Measurements from ENCODE around the gene TMEM164. TPM values are rescaled to one million over a fixed set of nuclear protein-coding genes. Genes with fewer than 3 reads are reported as not detected.

TMEM164 gene
- total and polyA plus RNA-seq, 10 of the 15 experiments (the other 5 are each of a cell fraction or from before 2014, with no cell fraction given), result 0.61 to 18.3 (median 7.0) TPM

- no TSS peak for BruUV-seq (replicated peaks)
- ChIA-PET SMC1A (ENCODE audit: uncharacterized antibody, unreplicated experiment) (interaction anchor here (1.2 to 1.8 kb wide), 2 partner anchors 9 to 17 kb away, joined by 3 to 5 read pairs; no protein-coding TSS in a partner anchor), RAD21 (ENCODE audit: unreplicated experiment) (no interaction called here), POLR2A (interaction anchor here (0.7 kb wide), 1 partner anchor 602 kb away, joined by 3 read pairs; no protein-coding TSS in a partner anchor), CTCF (interaction anchor here (0.5 to 1.0 kb wide), 3 partner anchors 9 to 1545 kb away, joined by 3 to 4 read pairs (median 3); no protein-coding TSS in a partner anchor)
- in situ Hi-C loops (cut with MboI) (no loop called here), intact Hi-C loops (cut with micrococcal nuclease; ENCODE audit: unreplicated experiment) (no loop called here)
- no peak overlapping the region for H3K27ac ChIP-seq (ENCODE audit: control insufficient read depth, insufficient read depth)
- H2AFZ ChIP-seq (ENCODE audit: control insufficient read depth, low read depth, low read length), result no peak overlapping the region
- H3K27me3 ChIP-seq (replicated peaks in 1 of 2; ENCODE audit: control insufficient read depth in 2 of 2, insufficient read depth in 2 of 2, low read length in 1 of 2), result no peaks in the 10 kb centered on the region
- TF ChIP-seq ASH2L (IDR thresholded peaks at IDR 0.05; ENCODE audit: borderline replicate concordance, low read depth) (no peak), BHLHE40 (IDR thresholded peaks at IDR 0.05; ENCODE audit: borderline replicate concordance in 1 of 2, low read depth in 2 of 2, low read length in 1 of 2) (peak; percentile 43 to 59; a peak in 3 of 4 replicates)
- H3K4me1 ChIP-seq (ENCODE audit: control insufficient read depth, insufficient read depth, low read length), result peaks cover 4% of the 10 kb centered on the region; the same call in 1 of the 2 replicates
- H3K4me3 ChIP-seq, result no peak overlapping the region
- 22% methylated on average over 6 of the region's 6 CpGs for WGBS (ENCODE audit: insufficient coverage, insufficient replicate concordance, low lambda C conversion rate, missing lambda C conversion rate)
- no peak for DNase-seq (ENCODE audit: low read depth, low spot score)
- no peak for ATAC-seq
- H3K9ac ChIP-seq (ENCODE audit: control insufficient read depth, insufficient read depth, low read length), result no peak overlapping the region
- no peaks in the 10 kb centered on the region for H3K79me2 ChIP-seq (ENCODE audit: control insufficient read depth, insufficient read depth, low read length)
- H3K36me3 ChIP-seq (ENCODE audit: control insufficient read depth in 2 of 2, insufficient read depth in 2 of 2, low read length in 1 of 2), result no peaks in the 10 kb centered on the region
- H3K4me2 ChIP-seq (ENCODE audit: control insufficient read depth, insufficient read depth), result no peak overlapping the region
- no peaks in the 10 kb centered on the region for H4K20me1 ChIP-seq (ENCODE audit: control insufficient read depth, insufficient read depth)
- FAIRE-seq, result no peak
- no peaks in the 10 kb centered on the region; the same call in 2 of the 3 replicates for H3K9me3 ChIP-seq (replicated peaks; ENCODE audit: control insufficient read depth, insufficient read depth, low read length)
Measured at GRCh38 chrX:109997786-109998452, 5.0 kb upstream of the TMEM164 start.

- Histone ChIP-seq H3K27me3 (replicated peaks in 1 of 2; ENCODE audit: control insufficient read depth in 2 of 2, insufficient read depth in 2 of 2, low read length in 1 of 2) (no peaks in the 10 kb centered on the region), H3K9me3 (replicated peaks; ENCODE audit: control insufficient read depth, insufficient read depth, low read length) (no peaks in the 10 kb centered on the region; the same call in 2 of the 3 replicates), H4K20me1 (ENCODE audit: control insufficient read depth, insufficient read depth) (no peaks in the 10 kb centered on the region), H3K79me2 (ENCODE audit: control insufficient read depth, insufficient read depth, low read length) (no peaks in the 10 kb centered on the region; the same call in 1 of the 2 replicates), H3K36me3 (ENCODE audit: control insufficient read depth in 2 of 2, insufficient read depth in 2 of 2, low read length in 1 of 2) (no peaks in the 10 kb centered on the region), H3K4me1 (ENCODE audit: control insufficient read depth, insufficient read depth, low read length) (peaks cover 8% of the 10 kb centered on the region), H3K9ac (ENCODE audit: control insufficient read depth, insufficient read depth, low read length) (no peak overlapping the region), H2AFZ (ENCODE audit: control insufficient read depth, low read depth, low read length) (no peak overlapping the region), H3K4me3 (no peak overlapping the region), H3K4me2 (ENCODE audit: control insufficient read depth, insufficient read depth) (no peak overlapping the region), H3K27ac (ENCODE audit: control insufficient read depth, insufficient read depth) (no peak overlapping the region)
- BruUV-seq (replicated peaks), result no TSS peak
- ChIA-PET POLR2A (interaction anchor here (0.5 kb wide), 1 partner anchor 287 kb away, joined by 3 read pairs; no protein-coding TSS in a partner anchor), SMC1A (ENCODE audit: uncharacterized antibody, unreplicated experiment) (interaction anchor here (1.7 kb wide), 1 partner anchor 26 kb away, joined by 7 read pairs; no protein-coding TSS in a partner anchor), RAD21 (ENCODE audit: unreplicated experiment) (interaction anchor here (1.4 kb wide), 1 partner anchor 111 kb away, joined by 3 read pairs; no protein-coding TSS in a partner anchor), CTCF (interaction anchor here (1.3 kb wide), 1 partner anchor 146 kb away, joined by 5 read pairs; no protein-coding TSS in a partner anchor)
- no peak for FAIRE-seq
- intact Hi-C loops (cut with micrococcal nuclease; ENCODE audit: unreplicated experiment) (loop anchor here (10.0 kb wide), 2 partner anchors 145 to 465 kb away; partner anchors contain the start of gene NXT2), in situ Hi-C loops (cut with MboI) (no loop called here)
- no peak for DNase-seq (ENCODE audit: low read depth, low spot score)
- ATAC-seq, result no peak
- 52% methylated on average over 5 of the region's 5 CpGs for WGBS (ENCODE audit: insufficient coverage, insufficient replicate concordance, low lambda C conversion rate, missing lambda C conversion rate)
- TF ChIP-seq RBBP5 (conservative IDR thresholded peaks at IDR 0.05), result no peak
- no peak for TF ChIP-seq USF2 (IDR thresholded peaks at IDR 0.05; ENCODE audit: borderline replicate concordance, low read depth, low read length)
- TF ChIP-seq ZNF592 (IDR thresholded peaks at IDR 0.05), result no peak
- no peak for TF ChIP-seq ZNF384 (IDR thresholded peaks at IDR 0.05; ENCODE audit: borderline replicate concordance, low read depth, low read length)
Measured at GRCh38 chrX:110000000-110000399, 2.9 kb upstream of the TMEM164 start.

Measured in GM12878 (cell line).